Measurements from ENCODE around the gene KCNMA1.

The KCNMA1 gene

DNA sequence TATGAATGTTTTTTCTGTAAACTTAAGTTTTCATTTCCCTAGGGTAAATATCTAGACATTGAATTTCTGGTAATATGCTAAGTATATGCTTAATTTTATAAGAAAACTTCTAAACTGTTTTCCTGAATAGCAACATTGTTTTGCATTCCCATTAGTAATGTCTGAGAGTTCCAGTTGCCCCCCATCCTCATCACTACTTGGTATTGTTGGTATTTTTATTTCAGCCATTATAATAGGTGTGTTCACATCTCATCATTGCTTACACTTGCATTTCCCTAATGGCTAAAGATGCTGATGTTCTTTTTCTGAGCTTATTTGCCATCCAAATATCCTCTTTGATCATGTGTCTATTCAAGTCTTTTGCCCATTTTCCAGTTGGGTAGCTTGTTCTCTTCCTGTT is 269.6 kb downstream of the KCNMA1 start:
- TF ChIP-seq, protein P1, sequence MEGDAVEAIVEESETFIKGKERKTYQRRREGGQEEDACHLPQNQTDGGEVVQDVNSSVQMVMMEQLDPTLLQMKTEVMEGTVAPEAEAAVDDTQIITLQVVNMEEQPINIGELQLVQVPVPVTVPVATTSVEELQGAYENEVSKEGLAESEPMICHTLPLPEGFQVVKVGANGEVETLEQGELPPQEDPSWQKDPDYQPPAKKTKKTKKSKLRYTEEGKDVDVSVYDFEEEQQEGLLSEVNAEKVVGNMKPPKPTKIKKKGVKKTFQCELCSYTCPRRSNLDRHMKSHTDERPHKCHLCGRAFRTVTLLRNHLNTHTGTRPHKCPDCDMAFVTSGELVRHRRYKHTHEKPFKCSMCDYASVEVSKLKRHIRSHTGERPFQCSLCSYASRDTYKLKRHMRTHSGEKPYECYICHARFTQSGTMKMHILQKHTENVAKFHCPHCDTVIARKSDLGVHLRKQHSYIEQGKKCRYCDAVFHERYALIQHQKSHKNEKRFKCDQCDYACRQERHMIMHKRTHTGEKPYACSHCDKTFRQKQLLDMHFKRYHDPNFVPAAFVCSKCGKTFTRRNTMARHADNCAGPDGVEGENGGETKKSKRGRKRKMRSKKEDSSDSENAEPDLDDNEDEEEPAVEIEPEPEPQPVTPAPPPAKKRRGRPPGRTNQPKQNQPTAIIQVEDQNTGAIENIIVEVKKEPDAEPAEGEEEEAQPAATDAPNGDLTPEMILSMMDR (IDR thresholded peaks at IDR 0.05; ENCODE audit: low read depth, low read length): no peak
- H3K4me3 ChIP-seq (ENCODE audit: low read depth, low read length): no peak overlapping the region

DNA sequence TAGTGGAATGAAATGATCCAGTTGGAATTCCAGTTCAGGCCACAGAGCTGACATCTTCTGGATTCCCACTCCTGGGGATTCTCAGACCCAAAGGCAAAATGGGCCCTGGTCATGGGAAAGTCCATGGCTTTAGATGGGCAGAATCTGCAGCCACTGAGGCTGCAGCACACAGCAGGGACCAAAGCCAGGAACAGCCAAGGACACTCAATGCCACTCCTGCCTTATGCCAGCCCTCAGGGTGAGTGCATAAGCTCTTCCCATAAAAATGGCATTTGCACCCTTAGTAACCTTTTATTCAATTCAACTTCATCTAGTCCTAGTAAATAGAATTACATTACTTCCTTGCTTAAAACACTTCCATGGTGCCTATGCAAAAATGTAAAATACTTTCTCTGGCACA is 274.4 kb downstream of the KCNMA1 start:
- no peak overlapping the region for H3K4me3 ChIP-seq (ENCODE audit: low read depth, low read length)
- TF ChIP-seq, protein P1 (IDR thresholded peaks at IDR 0.05; ENCODE audit: low read depth, low read length): no peak

DNA sequence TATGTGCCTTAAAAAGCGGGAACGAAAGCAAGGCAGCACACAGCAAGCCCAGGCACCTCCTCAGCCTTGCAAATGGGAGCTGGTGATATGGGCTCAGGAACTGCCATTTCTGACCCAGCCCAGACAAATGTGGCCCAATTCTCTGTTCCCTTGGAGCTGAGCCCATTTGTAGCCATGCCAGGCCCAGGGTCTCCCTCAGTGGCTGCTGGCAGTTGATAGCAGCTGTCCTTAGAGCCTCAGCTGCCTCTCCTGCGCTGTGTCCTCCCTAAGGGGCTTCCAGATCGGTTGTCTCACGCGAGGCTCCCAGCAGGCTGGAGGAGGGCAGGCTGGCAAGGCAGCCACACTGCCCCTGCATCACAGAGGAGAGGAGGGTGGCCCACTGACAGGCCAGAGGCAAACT is 275.8 kb downstream of the KCNMA1 start:
- no peak overlapping the region for H3K4me3 ChIP-seq (ENCODE audit: low read depth, low read length)
- TF ChIP-seq, protein P1 (IDR thresholded peaks at IDR 0.05; ENCODE audit: low read depth, low read length): no peak

DNA sequence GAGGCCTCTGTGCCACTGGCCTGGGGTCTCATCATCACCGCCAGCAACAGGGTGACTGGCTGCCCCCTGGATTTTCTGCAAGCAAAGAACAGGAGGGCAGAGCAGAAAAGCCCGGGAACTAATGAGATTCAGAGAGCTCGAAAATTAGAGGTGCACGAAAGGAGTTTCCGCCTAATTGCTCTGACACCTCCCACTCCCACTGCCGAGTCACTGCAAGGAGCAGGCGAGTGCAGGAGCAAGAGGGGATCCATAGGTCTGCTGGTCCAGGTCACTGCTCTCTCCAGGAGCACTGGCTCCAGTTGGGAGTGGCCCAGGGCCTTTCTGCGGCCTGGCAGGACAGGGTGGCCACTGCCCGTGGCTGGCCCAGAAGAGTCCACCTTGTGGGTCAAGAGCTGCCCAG is 276.2 kb downstream of the KCNMA1 start:
- H3K4me3 ChIP-seq (ENCODE audit: low read depth, low read length): no peak overlapping the region
- TF ChIP-seq, protein P1 (IDR thresholded peaks at IDR 0.05; ENCODE audit: low read depth, low read length): no peak

DNA sequence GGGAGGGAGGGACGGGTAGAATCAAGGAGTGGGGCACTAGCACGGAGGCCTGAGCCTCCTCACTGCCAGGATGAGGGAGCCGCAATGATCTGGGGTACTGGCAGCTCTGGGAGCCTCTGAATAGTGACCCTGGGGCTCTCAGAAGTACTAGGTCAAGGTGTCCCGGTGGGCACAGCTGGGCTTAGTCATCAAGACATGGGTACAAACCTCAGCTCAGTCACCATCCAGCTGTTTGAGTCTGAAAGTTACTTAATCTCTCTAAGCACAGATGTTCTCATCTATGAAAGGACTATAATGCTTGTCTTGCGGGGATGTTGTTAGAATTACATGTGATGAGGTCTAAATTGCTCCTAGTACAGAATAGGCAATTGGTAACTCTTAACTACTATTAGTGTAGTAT is 276.8 kb downstream of the KCNMA1 start:
- TF ChIP-seq, protein P1 (IDR thresholded peaks at IDR 0.05; ENCODE audit: low read depth, low read length): no peak
- no peak overlapping the region for H3K4me3 ChIP-seq (ENCODE audit: low read depth, low read length)

DNA sequence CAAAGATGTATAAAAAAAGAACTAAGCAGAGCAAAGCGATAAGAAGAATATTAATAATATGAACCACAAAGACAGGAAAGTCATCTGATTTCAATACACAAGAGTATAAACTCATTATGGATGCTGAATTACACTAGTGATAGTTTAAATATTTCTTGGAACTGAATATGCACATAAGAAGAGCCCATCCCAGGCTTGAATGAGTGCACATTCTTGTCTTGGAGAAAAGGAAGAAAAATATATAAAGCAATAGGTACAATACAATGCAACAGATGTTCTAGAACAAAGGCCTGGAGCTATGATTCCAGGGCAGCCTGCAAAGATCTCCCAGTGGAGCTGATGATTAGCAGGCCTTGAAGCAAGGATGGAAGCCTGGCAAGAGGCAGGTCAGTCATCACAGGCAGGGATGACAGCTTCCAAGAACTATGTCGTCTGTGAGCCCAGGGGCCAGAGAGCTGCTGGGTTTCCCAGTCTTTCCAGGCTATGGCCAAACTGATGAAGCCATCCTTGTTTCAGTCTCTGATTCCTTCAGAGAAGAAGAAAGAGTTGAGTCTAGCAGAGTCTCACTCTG is 277.6 kb downstream of the KCNMA1 start:
- no peak overlapping the region for H3K4me3 ChIP-seq (ENCODE audit: low read depth, low read length)
- TF ChIP-seq, protein P1 (IDR thresholded peaks at IDR 0.05; ENCODE audit: low read depth, low read length): no peak

DNA sequence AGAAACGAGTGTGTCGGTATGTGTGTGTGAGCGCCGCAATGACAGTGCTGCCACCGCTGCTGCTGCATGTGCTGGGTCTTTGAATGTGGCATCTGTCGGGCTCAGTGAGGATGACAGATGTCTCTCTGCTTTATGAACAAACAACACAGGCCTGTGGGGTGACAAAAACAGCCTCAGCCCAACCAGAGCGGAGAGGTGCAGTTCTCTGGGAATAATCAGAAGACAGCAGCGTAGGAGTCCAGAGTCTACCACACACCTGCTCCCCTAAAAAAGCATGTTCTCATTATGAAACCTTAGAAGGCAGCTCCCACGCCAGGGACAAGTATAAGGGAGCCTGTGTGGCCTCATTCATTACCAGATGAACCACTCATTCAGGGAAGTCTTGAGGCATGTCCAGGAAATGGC is 278.3 kb downstream of the KCNMA1 start:
- TF ChIP-seq, protein P1 (IDR thresholded peaks at IDR 0.05; ENCODE audit: low read depth, low read length): no peak
- no peak overlapping the region for H3K4me3 ChIP-seq (ENCODE audit: low read depth, low read length)
